Femur (tissue), 1 donor: ENCODE measurements around the gene RPH3AL.
A peak's percentile ranks its signal among the peaks of the same experiment; 100 is the strongest.
"Not testable (repeated sequence)": the region's sequence is repeated elsewhere in the genome, so short reads cannot be mapped to it uniquely, and the experiment has no call there.

Experiments used
- DNase-seq: peaks from one replicate; pipeline ENCODE4 v3.0.0-alpha.2; 2017

Gene RPH3AL

DNA sequence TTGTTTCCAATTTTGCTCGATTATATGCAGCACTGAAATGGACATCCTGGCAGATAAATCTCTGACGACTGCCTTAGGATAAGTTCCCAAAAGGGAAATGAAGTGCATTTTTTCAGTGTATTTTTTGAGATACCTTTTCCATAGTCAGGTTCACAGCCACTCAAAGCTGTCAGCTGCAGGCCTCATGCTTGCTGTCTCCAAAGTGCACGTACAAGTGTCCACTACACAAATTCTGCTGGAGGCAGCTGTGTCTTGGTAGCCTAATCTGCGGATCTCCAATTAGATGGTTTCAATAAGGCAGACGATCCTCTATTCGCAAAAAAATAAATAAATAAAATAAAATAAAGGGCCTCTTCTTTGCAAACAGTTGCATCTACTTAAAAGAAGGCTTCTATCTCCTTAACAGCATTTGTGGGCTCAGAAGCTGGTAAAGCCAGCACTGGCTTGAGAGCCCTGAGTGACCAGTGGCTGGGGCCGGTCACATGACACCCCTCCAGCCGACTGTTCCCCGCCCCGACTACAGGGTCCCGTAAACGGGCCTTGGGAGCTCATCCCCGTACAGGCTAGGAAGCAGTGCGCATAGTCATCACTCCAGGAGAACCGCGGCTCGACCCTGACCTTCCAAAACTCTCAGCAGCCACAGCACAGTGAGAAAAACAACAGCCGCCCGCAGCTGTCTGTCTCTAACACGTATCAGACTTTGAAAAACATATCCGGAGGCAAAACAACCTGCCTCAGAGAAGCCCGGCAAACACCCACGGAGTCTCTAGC lies 18.8 kb downstream of the RPH3AL start:
- DNase-seq = peak; percentile 63

- peak; percentile 29 for DNase-seq
Measured at GRCh38 chr17:332558-333322, 19.9 kb downstream of the RPH3AL start.

DNA sequence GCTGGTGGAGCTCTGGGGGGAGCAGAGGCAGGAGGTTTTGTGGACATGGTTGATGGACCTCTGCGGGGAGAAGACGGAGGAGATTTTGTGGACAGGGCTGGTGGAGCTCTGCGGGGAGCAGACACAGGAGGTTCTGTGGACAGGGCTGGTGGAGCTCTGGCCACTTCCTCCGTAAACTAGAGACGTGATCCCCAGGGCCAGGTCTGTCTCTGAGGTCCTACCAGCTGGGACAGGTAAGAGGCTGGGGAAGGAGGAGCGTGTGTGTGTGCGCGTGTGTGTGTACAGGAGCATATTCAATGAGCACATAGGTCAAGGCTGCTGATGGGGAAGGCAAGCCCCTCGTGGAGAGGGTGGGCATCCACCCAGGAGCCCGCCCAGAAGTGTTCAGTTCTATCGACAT lies 20.6 kb downstream of the RPH3AL start:
- DNase-seq = peak; percentile 12

- peak; percentile 56 for DNase-seq
Measured at GRCh38 chr17:330993-331701, 21.5 kb downstream of the RPH3AL start.

DNA sequence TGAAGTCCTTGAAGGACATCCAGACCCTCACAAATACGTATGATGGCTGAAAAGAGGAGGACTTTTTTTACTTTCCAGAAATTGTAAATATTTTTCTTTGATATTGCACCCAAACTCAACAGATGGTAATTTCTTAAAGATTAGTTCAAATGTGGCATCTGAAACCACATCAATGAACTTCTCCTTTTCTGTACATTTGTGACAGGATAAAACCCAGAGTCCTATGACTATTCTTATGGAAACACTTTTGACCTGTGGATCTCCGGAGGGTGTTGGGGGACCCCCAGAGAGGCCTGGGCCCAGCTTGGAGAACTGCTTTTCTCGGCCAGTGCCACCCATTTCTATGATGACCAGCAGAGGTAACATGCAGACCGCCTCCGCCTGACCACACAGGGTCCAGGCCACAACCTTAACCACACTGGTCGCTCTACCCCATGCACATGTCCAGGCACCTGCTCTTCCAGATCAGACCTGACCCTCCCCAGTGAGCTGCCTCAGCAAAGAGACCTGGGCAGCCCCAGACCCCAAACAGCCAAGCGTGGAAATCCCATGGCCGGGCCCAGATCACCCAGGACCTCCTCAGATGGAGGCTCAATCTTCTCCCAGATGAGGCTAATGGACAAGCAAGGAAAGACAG lies 22.7 kb downstream of the RPH3AL start:
- DNase-seq = peak; percentile 8

DNA sequence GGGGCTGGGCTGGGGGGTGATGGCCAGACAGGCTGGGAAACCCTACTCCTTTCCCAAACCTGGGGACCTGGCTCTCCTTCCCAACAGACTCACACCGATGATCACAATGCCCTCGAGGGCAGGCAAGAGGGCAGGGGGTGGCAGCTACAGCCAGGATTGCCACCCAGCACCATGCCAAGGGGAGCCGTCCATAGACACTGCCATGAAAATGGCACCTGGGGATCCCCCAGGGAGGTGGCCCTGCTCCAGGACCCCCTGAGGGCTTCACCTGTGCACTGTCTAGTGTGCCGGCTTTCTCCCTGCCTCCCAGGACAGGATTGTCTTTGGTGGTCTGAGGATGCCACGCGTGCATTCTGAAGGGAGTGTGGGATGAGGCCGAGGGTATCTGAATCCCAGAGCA lies 24.6 kb downstream of the RPH3AL start:
- DNase-seq = peak; percentile 6

- DNase-seq = no peak
Measured at GRCh38 chr17:327296-327695, 25.3 kb downstream of the RPH3AL start.

DNA sequence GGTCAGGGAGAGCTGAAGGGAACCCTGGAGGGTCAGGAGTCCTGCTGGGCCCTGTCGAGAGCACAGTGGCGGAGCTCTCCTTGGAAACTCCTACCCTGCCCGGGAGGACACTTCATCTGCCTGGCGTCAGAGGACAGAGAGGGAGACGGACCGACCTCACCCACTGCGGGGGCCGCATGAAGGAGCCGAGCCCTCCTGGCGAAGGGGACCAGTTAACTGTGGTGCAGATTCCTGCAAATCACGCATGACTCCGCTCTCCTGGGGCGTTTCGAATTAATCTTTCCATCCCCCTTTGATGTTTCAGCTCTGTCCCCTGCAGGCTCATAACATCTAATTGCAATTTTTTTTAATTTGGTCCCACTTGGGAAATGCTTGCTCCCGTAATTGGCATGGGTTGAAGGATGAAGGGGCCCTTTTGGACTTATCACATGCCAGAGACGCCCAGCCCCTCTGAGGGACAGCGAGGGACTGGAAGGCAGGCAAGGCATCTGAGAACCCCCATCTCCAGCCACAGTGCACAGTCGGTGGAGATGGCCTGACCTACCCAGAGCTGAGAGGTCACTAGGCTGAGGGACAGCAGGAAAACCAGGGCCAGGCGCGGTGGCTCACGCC lies 26.5 kb downstream of the RPH3AL start:
- DNase-seq = peak; percentile 10

DNA sequence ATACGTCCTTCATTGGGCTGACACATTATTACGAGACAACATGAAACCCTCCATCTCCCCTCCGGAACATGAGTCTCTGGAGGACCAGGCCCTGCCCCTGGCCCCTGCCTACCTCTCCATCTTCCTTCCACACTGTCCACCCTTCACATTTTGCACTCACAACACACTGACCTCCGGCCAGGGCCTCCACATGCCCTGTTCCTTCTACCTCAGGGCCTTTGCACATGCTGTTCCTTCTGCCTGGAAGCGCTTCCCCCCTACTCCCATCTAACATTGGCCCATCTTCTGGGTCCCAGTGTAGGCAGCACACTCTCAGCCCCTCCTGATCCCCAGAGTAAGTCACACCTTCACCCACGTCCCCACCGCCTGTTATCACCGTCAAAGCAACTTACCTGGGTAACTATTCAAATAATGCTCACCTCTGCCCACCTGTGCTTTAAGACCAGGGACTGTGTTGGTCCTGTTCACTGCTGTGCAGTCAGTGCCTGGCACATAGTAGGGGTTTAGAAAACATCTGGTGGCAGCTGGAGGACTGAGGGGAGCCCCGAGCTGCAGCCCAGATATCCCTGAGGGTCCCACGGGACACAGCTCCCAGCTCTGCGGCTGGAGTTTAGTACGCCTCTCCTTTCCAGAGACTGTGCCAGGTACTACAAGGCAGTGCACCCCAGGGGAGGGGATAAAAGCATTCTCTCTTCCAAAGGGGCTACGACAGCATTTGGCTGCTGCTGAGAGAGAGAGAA lies 27.2 kb downstream of the RPH3AL start:
- DNase-seq = peak; percentile 10

DNA sequence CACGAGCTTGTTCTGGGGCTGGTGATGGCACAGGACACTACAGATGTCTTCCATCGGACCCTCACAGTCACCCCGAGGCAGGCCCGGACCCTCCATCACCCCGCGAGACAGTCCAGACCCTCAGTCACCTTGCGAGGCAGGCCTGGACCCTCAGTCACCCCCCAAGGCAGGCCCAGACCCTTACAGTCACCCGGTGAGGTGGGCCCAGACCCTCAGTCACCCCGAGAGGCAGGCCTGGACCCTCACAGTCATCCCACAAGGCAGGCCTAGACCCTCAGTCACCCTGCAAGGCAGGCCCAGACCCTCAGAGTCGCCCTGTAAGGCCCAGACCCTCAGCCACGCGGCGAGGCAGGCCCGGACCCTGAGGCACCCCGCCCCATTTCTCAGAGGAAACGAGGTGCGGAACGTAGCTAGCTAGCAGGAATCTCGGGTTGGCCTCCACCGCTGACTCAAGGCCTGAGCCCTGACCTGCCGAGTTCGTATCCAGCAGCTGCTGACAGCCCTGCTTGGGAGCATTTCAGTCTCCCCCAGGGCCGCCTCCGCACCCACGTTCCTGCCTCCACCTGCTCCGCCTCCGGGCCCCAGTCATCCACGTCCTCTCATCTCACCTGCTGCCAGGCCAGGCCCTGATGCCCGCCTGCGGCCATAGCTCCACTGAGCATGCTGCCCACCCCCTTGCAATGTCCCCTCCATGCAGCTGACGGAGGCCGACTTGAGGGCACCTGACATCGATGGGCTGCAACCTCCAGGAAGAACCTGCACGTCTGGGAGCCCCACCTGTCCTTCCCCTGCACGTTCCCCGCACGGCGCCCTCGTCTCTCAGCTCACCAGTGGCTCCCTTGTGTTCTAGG lies 28.7 kb downstream of the RPH3AL start:
- peak; percentile 12 for DNase-seq

DNA sequence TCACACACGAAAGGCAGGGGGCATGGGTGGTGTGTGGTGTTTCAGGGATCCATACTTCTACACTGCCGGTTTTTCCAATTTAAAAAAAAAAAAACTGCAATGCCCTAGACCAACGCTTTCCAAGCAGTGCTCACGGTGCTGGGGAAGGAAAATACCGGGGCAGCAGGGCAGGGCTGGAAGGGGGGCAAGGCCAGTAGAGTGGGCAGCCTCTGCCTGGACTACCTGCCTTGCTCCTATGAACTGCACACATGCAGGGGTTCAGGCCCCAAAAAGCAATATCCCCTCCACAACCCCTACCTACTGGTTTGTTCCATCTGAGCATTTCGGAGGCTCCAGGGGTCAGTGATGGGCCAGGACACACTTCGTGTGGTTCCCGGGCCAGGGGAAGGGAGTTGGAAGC lies 29.4 kb downstream of the RPH3AL start:
- no peak for DNase-seq

DNA sequence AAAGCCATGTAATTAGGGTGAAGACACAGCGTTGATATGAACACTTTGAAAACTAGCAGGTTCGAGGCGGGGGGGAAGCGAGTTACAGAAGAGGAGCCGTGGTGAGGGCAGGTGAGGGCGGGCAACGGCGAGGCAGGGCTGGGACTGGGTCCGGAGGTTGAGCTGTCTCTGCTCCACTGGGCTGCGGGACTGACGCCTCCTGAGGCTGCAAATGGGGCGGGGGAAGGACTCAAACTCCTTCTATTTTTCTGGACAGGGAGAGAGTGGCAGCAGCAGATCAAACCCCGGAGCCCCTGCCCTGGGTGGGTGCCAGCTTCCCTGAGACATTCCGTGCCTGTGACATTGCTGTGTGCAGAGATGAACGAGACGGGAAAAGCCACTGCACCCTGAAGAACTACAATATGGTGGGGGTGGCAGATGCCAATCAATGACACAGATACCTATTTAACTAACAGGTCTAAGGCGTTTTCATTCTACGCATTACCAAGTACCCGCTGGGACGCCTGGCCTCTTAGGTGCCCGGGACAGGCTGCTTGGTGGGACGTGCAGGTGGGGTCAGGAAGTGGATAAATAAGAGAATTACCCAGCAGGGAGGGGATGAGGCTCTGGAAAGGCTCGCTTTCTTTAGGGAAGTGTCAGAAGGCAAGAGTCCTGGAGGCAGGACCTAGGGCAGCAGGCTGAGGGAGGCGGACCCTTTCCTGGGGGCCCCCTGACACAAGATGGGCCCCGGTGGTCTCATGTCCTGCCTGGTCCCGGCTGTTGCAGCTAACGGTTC lies 30.4 kb downstream of the RPH3AL start:
- peak; percentile 9 for DNase-seq

GRCh38 chr17:321386-321941 lies 31.1 kb downstream of the RPH3AL start:
- peak; percentile 6 for DNase-seq

GRCh38 chr17:320809-321385 lies 31.7 kb downstream of the RPH3AL start:
- DNase-seq = peak; percentile 20

- DNase-seq = peak; percentile 13
Measured at GRCh38 chr17:320139-320538, 32.5 kb downstream of the RPH3AL start.

GRCh38 chr17:319266-319665 lies 33.3 kb downstream of the RPH3AL start:
- no peak for DNase-seq

DNA sequence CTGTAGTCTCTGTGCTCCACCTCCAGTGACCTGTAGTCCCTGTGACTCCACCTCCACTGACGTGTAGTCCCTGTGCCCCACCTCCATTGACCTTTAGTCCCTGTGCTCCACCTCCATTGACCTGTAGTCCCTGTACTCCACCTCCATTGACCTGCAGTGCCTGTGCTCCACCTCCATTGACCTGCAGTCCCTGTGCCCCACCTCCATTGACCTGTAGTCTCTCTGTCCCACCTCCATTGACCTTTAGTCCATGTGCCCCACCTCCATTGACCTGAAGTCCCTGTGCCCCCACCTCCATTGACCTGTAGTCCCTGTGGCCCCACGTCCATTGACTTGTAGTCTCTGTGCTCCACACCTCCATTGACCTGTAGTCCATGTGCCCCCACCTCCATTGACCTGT lies 35.5 kb downstream of the RPH3AL start:
- DNase-seq = not testable (repeated sequence)

DNA sequence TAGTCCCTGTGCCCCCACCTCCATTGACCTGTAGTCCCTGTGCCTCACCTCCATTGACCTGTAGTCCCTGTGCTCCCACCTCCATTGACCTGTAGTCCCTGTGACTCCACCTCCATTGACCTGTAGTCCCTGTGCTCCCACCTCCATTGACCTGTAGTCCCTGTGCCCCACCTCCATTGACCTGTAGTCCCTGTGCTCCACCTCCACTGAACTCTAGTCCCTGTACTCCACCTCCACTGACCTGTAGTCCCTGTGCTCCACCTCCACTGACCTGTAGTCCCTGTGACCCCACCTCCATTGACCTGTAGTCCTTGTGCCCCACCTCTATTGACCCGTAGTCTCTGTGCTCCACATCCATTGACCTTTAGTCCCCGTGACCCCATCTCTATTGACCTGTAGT lies 37.2 kb downstream of the RPH3AL start:
- DNase-seq = not testable (repeated sequence)

DNA sequence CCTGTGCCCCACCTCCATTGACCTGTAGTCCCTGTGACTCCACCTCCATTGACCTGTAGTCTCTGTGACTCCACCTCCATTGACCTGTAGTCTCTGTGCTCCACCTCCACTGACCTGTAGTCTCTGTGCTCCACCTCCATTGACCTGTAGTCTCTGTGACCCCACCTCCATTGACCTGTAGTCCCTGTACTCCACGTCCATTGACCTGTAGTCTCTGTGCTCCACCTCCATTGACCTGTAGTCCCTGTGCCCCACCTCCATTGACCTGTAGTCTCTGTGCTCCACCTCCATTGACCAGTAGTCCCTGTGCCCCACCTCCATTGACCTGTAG lies 38.0 kb downstream of the RPH3AL start:
- not testable (repeated sequence) for DNase-seq
